NCI-H1092 treated with DMSO at 0.1 percent for 48 hours (cell line): Measurements from ENCODE around the gene LDAH.

ENCODE experiments used
- DNase-seq: peaks from one replicate; lab custom pipeline; 2025; lab: John Stamatoyannopoulos, UW

Gene LDAH

GRCh38 chr2:20635675-20636584, 187.0 kb downstream of the LDAH start:
- peak; percentile 63 for DNase-seq

- DNase-seq = no peak
Observed at GRCh38 chr2:20635113-20635510, 187.8 kb downstream of the LDAH start.

- no peak for DNase-seq
Observed at GRCh38 chr2:20634507-20635112, 188.3 kb downstream of the LDAH start.
